GM20431 (cell line): ENCODE results near the gene JOSD2.

ENCODE experiments used
- in situ Hi-C: fragments of 300-500 bp; cut with MseI, MboI; formaldehyde crosslinking; loops from one replicate; pipeline ENCODE4 v1.15.0; 2020; ENCODE audit warnings: low sequenced_read_pairs; ENCODE audit not compliant: unreplicated experiment

Gene JOSD2

DNA sequence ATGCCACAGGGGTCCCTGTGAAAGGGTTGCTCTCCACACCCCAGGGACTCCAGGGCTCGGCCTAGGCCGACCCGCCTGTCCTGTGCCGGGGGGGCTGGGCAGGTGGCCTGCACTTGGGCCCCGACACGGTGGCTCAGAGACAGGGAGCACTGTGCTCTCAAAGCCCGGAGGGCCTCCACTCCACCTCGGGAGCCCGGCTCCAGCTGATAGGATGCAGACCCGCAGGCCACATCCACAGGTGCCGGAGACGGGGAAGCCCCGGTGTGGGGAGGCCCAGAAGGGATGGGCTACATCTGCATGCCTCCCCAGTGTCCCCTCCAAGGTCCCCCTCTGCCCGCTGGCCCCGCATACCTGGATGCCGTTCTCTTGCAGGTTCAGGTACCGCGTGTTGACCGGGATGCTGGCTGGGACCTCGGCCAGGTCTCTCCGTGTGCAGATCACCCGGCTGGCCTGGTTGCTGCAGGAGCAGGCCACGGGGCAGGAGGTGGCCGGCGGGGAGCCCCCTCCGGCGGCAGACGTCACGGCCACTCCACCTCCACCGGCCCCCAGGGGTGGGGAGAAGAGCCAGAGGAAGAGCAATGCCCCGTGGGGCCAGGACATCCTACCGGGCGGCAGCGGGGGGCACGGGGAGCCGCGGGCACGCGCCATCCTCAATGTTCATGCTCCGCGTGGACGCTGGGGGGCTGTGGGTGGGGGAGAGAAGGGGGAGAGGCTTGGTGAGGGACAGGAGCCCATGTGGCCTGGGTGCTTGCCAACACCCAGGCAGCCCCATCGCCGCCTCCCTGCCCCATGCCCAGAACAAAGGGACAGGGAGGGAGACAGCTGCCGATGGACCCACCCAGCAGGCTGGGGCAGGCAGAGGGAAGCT lies 37.4 kb upstream of the JOSD2 start:
- in situ Hi-C loops: loop anchor here (25.0 kb wide), 1 partner anchor 239 kb away; the partner anchor contains the start of gene ACP4

DNA sequence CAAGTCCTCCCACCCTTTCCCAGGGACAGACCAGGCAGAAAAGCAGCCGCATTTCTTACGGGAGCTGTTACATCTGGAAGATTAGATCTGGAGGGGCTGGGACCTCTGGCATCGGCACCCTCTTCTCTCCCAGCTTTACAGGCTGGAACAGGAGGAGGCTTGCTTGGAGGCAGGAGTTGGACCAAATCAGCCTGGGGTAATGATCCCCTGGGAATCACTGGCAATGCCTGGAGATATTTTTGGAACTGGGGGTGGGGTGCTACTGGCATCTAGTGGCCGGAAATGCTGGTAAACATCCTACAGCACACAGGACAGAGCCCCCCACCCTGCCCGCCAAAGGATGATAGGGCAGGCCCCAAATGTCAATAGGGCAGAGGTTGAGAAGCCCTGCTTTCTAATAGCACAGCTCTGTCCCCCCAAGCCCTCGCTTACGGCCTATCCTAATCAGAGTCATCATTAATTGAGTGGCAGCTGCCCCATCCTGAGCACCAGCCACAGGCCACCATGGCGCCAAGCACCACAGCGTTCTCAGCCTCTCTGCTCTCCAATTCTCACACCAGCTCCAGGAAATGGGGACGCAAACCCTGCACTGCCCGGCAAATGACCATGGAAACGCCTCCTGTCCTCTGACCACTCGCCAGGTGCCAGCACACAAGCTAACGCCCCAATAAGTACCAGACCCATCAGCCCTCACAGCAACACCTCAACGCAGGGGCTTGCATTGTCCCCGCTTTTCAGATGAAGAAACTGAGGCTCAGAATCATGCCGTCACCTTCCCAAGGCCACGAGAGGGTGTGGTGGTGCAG lies 36.6 kb upstream of the JOSD2 start:
- in situ Hi-C loops: loop anchor here (25.0 kb wide), 1 partner anchor 240 kb away; the partner anchor contains the start of gene ACP4

DNA sequence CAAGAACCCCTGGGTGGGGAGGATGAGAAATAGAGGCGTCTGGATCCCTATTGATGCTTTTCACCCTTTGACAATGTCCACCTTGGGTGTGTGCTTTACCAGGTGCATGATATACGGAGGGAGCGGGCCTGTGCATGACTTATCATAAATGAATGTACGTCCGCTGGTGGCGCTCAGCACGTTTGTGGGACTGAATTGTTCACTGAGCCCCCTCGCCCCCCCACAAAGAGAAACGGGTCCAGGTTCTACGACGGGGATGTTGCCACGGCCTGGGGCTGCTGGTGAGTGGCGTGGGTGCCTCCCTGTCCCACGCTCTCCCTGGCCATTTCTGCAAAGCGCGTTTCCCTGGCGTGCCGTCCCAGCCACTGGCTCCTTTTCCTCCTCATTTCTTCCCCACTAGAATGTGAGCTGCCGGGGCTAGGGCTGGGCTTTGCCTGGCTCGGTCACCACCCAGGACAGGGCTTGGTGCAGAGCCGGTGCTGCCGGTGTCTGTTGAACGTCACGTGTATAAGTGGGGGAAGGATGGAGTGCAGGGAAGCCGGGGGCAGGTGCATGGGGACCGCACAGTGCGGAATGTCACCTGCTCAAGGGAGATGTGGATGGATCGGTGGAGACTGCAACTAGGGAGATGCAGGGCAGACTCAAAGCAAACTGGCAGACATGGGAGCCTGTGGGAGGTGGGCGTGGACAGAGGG lies 35.7 kb upstream of the JOSD2 start:
- in situ Hi-C loops: loop anchor here (25.0 kb wide), 1 partner anchor 241 kb away; the partner anchor contains the start of gene ACP4

DNA sequence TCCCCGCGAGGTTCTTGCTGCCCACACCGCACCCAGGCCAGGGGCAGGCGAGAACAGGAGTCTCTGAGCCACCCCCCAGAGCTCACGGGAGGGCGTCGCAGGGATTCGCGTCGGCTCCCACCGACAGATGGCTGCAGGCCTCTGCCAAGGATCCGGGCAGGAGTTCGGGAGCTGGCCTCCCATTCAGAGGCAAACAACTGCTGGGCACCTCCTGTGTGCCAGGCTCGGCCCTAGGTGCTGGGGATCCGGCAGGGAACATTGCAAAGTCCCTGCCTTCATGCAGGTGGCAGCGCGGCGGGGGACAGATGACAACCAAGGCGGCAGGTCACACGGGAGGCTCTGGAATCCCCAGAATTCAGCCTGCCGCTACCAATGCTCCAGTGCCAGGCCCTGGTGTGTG lies 32.0 kb upstream of the JOSD2 start:
- in situ Hi-C loops: loop anchor here (25.0 kb wide), 1 partner anchor 244 kb away; the partner anchor contains the start of gene ACP4

DNA sequence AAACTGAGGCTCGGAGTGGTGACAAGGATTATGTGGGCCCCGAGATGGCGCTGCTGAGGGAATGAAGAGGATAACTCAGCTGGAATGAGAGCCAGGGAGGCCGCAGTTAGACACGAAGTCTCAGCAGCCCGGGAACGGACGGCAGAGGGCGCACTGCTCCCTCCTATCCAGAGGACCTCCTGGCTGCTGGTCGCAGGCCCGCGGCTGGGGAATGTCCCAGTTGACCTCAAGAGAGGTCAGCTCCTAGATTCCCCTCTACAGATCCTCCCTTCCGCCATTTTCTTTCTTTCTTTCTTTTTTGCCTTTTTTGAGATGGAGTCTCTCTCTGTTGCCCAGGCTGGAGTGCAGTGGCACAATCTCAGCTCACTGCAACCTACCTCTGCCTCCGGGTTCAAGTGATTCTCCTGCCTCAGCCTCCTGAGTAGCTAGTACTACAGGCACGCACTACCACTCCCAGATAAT lies 26.8 kb upstream of the JOSD2 start:
- in situ Hi-C loops: loop anchor here (25.0 kb wide), 1 partner anchor 250 kb away; the partner anchor contains the start of gene ACP4

DNA sequence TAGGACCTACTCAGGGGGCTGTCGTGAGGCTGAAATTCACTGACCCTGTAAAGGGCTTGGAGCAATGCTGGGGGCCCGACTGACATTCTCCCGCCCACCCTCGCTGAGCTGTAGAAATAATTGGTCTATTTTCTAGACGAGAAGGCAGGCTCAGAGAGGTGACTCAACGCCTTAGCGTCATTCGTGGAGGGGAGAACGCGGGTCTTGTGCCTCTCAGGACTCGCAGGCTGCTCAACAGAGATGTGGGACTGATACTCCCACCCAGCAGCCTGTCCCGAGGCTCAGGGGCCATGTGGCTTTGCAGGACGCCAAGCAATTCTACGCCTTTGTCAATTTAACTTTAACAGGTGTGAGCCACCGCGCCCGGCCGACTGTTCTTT lies 26.3 kb upstream of the JOSD2 start:
- in situ Hi-C loops: loop anchor here (25.0 kb wide), 1 partner anchor 250 kb away; the partner anchor contains the start of gene ACP4

DNA sequence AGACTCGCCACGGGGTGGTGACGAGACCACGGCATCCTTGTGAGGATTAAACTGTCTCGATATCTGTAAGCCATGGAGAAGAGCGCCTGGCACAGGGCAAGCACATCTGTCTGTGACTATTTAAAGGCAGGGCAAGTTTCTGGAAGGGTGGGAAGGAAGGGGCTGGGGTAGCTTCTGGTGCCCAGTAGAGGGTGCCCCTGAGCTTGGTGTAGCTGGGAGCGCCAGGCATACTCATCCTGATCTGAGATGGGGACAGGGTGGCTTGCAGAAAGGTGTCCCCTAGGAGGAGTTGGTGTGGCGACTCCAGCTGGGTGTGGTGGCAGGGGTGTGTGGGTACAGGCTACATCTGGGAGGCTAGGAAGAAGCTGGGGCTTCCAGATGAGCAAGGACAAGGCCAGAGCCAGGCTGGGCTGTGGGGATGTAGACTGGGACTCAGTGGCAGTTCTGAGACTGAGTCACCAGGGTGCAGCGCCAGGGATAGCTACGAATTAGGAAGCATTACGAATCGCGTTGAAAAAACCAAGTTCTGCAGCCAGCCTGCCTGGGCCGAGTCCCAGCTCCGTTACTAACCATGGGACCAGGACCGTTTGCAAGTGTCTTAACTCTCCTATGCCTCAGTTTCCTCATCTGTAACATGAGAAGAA lies 25.8 kb upstream of the JOSD2 start:
- in situ Hi-C loops: loop anchor here (25.0 kb wide), 1 partner anchor 251 kb away; the partner anchor contains the start of gene ACP4

DNA sequence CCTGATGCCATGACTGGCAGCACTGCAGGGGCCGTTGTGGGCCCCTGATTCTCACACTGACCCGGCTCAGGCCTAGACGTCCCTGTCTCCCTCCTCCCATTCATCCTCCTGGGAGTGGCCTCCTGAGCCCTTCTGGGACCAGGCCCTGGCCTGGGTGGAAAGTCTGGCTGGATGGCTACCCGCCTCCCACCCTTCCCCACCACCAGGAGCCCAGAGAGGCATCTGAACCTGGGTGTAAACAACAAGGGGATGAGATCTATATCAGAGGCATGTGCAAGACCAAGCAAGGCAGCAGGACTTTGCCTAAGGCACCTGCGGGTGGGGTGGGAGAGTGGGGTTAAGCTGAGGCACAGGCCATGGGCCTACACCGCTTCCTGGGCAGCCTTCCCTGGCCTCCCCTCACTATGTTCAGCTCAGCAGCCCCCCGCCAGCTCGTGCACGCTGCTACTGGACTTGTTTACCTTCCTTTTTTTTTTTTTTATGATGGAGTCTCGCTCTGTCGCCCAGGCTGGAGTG lies 24.7 kb upstream of the JOSD2 start:
- in situ Hi-C loops: loop anchor here (25.0 kb wide), 1 partner anchor 252 kb away; the partner anchor contains the start of gene ACP4

DNA sequence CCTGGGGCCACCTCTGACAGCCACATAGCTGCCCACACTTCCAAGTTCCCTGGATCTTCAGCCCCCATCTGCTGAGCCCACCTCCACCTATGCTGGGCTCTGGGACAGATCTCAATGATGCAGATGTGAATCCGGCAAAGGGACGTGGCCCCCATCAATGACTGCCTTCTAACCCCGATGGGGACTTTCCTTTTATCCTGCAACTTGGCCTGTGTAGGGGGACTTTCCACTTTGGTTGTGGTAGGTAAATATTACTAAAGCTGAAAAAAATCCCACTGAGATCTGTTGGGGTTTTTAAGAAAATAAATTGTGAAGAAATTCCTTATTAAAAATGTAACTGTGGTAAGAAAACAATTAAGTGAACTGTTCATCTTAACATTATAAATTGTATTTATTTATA lies 23.5 kb upstream of the JOSD2 start:
- in situ Hi-C loops: loop anchor here (25.0 kb wide), 1 partner anchor 253 kb away; the partner anchor contains the start of gene ACP4

DNA sequence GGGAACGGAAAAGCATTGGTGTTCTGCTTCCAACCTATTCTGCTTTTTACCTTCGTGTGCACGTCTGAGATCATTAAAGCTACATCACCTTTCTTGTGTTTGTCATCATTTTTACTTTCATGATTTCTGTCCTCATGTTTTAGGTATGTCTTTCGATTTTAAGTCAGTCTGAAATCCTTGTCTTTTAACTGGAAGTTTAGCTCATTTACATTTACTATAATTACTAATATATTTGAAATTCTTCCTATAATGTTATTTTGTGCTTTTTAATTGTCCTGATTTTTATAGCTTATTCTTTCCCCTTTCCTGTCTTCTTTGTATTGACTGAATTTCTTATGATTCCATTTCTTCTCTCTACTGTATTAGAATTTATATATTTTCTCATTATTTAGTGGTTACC lies 22.0 kb upstream of the JOSD2 start:
- in situ Hi-C loops: loop anchor here (25.0 kb wide), 1 partner anchor 254 kb away; the partner anchor contains the start of gene ACP4

DNA sequence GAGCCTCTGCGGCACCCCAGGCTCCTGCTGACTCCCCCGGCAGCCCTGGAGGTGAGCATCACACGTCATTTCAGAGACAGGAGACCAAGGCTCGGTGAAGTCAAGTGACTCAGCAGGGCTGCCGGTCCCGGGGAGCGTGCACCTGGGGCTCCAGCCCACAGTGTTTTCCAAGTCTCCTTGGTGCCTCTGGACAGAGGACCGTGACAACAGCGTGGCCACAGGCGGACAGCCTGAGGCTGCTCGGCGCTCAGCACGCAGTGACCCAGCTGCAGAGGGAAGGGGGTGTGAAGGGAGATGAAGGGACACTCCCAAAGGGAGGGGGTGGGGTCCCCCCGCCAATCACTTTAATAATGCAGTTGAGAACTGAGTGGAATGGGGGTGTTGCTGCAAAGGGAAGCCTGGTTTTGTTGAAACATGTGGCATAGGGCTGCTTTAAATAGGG lies 20.2 kb upstream of the JOSD2 start:
- in situ Hi-C loops: loop anchor here (25.0 kb wide), 1 partner anchor 256 kb away; the partner anchor contains the start of gene ACP4

DNA sequence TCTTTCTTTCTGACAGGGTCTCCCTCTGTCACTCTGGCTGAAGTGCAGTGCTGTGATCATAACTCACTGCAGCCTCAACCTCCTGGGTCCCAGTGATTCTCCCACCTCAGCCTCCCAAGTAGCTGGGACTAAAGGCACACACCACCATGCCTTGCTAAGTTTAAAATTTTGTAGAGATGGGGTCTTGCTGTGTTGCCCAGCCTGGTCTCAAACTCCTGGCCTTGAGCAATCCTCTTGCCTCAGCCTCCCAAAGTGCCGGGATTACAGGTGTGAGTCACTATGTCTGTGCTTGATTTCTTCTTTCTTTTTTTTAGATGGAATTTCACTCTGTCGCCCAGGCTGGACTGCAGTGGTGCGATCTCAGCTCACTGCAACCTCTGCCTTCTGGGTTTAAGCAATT lies 17.1 kb upstream of the JOSD2 start:
- in situ Hi-C loops: loop anchor here (25.0 kb wide), 1 partner anchor 259 kb away; the partner anchor contains the start of gene ACP4

DNA sequence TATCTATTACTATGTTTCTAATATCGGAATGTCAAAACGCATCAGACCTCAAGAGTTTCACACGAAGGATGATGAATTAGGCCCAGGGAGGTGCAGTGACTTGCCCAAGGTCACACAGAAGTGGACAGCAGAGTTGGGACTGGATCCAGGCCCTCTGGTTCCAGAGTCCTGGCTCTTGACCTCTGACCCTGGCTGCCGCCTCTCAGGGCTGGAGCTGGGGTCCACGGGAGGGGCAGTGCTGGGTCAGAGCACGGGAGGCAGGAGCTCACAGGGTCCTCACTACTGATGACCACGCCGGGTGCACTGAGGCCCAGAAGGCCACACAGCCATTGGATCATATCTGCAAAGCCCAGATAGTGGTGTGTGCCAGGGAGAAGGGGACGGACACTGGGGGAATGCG lies 11.9 kb upstream of the JOSD2 start:
- in situ Hi-C loops: no loop called here

DNA sequence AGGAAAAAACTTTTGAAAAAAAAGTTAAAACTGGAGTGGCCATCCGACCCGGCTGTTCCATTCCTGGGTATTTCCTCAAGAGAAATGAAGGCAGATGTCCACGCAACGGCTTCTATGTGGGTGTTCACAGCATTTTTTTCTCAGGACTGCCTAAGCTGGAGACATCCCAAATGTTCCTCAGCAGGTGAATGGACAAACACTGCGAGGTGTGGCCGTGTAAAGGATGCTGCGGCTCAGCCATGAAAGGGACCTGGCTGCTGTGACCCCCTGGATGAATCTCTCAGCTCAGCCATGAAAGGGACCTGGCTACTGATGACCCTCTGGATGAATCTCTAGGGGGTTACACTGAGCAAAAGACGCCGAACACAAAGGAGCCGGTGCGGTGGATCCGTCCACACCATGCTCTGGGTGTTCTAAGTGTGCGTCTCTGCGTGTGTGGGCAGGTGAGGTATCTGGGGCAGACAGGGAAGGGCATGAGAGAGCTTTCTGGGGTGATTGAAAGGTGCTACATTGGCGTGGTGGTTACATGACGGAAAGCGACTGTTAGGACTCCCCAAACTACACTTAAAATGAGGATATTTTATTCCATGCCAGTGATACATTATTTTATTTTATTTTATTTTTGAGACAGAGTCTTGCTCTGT lies 10.0 kb upstream of the JOSD2 start:
- in situ Hi-C loops: no loop called here

DNA sequence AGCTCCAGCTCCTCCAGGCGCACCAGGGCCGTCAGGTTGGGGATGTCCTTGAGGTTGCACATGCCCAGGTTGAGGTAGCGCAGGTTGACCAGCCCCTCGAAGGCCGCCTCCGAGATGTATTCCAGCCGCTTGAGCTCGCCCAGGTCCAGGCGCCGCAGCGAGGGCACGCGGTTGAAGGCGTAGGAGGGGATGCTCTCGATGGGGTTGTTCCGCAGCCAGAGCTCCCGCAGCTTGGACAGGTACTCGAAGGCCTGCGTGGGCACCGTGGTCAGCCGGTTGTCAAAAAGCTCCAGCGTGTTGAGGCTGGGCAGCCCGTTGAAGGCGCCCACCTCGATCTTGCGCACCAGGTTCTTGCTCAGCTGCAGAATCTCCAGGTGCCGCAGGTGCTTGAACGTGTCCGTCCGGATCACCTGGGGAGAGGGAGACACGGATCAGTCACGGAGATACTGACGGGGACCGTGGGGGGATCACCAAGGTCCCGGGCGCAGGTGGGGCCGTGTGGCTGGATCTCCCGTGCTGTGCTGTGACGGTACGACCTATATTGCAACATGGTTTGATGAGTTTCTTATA lies 8.1 kb upstream of the JOSD2 start:
- in situ Hi-C loops: no loop called here

DNA sequence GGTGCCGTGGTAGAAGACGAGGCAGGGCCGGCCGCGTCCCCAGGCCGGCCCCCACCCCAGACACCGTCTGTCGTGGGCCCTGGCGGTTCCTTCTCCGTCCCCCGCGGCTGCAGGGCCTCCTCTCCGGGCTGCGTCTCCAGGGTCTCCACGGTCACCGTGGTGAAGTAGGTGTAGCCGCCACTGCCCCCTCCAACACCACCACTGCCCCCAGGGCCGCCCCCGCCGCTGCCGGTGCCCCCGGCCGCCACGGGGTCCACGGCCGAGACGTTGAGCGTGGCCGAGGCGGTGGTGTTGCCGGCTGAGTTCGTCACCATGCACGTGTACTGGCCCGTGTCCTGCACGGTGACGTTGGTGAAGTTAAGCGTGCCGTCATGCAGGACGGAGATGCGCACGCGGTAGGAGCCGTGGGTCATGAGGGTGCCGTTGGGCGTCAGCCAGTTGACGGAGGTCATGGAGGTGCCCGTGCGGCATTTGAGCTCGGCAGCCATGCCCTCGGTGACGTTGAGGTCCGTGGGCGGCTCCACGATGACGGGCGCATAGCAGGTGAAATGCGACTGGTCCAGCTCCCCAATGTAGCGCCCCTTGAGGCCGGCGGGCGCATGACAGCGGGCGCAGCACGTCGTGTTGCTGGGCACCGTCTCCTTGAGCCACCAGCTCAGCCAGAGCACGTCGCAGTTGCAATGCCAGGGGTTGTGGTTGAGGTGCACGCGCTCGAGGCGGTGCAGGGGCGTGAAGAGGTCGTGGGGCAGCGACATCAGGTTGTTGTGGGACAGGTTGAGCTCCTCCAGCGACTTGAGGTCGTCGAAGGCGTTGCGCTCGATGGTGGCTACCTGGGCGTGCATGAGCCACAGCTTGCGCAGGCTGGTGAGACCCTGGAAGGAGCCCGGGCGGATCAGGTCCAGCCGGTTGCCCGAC lies 7.4 kb upstream of the JOSD2 start:
- in situ Hi-C loops: no loop called here

DNA sequence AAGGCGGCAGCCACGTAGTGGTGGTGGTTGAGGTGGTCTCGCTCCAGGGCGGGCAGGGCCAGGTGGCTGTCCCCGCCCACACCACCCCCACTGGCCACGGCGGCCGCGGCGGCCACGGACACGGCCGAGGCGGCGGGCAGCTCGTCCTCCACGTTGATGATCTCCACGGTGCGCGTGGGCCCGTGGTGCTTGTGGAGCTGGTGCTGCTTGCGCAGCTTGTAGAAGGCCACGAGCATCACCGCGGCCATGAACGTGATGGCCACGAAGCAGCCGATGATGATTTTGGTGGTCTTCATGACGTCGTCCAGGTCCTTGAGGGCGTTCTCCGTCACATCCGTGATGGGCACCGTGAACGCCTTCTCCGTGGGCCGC lies 6.7 kb upstream of the JOSD2 start:
- in situ Hi-C loops: no loop called here
